Activated gamma-delta T cell treated with anti-CD3 and anti-CD28 coated beads, Interleukin-2, amount 50 U/mL, for 16 hours (primary cell): ENCODE measurements around the gene UBAP2.
"Not testable (repeated sequence)": the region's sequence is repeated elsewhere in the genome, so short reads cannot be mapped to it uniquely, and the experiment has no call there.

Source experiments
- DNase-seq: peaks from one replicate; pipeline ENCODE4 v3.0.0-alpha.2; 2020; ENCODE audit warnings: low read depth

UBAP2 gene

DNA sequence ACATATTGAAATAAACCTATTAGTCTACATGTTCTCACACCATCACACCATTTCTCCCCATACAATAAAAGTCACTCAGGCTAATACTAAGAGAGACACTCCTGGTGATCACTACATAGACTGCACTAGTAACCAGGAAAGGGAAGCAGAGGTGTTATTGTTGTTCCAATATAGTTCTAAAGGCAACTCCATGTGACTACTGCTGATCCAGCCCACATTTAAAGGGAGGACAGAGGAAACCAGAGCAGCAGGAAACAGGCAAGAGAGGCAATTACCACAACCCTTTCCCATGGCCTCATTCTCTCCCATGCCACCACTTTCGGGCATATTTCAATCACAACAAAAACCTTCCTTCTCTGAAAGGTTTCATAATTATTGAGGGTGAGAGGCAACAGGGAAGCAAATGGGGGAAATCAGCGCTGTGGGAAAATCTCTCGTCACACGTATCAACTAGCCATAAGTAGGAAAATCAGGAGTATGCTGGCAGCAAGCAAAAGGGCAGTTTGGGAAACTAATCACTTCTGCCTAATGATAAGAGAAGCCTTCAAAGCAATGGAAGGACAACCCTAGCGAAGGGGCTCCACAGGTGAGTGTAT is 1.8 kb downstream of the UBAP2 start:
- DNase-seq: no peak

DNA sequence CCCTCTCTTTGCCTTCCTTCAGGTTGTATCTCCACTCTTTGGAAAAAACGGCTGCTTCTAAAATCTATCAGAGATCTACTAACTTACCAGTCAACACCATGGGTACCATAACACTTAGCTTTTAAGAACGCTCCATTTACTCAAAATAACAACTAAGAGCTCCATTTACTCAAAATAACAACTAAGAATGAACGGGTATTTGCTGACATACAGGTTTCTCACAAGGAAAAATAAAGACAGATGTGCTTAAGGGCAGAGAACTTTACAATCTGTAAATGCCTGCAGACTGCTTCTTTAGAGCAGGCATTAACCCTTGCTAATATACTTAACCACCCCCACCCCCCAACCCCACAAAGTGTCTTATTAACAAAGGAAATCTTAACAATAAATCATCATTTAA is 2.8 kb downstream of the UBAP2 start:
- DNase-seq: no peak

DNA sequence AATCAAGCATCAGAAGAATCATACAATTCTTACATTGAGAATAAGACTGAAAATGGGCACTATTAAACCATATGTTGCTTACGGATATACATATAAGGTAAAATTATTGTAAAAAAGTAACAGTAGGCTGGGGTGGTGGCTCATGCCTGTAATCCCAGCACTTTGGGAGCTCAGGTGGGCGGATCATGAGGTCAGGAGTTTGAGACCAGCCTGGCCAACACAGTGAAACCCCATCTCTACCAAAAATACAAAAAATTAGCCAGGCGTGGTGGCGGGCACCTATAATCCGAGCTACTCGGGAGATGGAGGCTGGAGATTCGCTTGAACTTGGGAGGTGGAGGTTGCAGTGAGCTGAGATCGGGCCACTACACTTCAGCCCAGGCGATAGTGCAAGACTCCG is 6.6 kb downstream of the UBAP2 start:
- DNase-seq: not testable (repeated sequence)

DNA sequence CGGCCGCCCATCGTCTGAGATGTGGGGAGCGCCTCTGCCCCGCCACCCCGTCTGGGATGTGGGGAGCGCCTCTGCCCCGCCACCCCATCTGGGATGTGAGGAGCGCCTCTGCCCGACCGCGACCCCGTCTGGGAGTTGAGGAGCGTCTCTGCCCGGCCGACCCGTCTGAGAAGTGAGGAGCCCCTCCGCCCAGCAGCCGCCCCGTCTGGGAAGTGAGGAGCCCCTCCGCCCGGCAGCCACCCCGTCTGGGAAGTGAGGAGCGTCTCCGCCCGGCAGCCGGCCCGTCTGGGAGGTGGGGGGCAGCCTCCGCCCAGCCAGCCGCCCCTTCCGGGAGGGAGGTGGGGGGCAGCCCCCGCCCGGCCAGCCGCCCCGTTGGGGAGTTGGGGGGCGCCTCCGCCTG is 9.8 kb downstream of the UBAP2 start:
- not testable (repeated sequence) for DNase-seq

DNA sequence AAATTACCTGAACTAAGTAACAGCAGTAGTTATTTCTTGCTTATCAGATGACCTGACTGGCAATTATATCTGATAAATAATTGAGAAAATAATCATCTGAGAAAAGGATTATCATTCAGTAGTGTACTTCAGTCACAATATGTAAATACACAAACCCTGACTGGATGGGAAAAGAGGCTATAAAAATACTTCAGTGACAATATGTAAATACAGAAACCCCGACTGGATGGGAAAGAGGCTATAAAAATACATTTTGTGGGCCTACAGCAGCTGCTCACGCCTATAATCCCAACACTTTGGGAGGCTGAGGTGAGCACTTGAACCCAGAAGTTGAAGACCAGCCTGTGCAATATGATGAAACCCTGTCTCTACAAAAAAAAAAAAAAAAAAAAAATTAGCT is 11.1 kb downstream of the UBAP2 start:
- DNase-seq: no peak

DNA sequence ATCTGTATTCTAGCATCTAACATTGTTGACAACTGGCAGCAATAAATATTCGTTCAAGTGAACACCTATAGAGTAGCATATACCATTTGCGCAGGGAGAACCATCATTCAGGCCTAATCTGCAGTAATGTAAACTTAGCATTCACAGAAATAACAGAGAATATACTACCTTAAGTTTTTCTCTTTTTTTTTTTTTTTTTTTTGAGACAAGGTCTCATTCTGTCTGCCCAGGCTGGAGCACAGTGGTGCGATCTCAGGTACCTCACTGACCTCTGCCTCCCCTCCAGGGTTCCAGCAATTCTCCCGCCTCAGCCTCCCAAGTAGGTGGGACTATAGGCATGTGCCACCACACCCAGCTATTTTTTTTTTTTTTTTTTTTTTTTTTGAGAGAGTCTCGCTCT is 12.1 kb downstream of the UBAP2 start:
- DNase-seq: no peak

DNA sequence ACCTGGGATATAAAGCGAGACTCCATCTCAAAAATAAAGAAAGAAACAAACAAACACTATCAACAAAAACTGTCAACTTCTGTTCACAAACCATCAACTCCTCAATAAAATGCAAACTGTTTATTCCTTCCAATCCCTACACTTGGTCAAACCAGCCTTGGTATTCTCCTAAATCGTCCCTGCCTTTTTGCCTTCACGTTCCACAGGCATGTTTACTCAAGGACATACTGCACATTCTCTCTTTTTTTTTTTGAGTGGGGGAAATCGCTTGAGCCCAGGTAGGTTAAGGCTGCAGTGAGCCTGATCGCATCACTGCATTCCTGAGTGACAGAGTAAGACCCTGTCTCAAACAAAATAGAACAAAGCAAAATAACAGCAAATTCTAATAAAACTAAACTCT is 13.0 kb downstream of the UBAP2 start:
- DNase-seq: no peak

DNA sequence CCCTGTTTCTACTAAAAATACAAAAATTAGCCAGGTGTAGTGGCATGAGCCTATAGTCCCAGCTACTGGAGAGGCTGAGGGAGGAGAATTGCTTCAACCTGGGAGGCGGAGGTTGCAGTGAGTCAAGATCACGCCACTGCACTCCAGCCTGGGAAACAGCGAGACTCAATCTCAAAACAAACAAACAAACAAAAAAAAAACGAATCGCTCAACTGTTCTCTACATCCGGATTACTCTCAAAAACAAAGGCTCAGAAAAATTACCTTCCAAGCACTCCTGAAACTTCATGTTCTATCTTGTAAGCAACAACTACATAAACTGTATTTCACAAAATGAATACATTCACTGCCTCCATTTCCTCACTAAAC is 14.0 kb downstream of the UBAP2 start:
- DNase-seq: no peak

DNA sequence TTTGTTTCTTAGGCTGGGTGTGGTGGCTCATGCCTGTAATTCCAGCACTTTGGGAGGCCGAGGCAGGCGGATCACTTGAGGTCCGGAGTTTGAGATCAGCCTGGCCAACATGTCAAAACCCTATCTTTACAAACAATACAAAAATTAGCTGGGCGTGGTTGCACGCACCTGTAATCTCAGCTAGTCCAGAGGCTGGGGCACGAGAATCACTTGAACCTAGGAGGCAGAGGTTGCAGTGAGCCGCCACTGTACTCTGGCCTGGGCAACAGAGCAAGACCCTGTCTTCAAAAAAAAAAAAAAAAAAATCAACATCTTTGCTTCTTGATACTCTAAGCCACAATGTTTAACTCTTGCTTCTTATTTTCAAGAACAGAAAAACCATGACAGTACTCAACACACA is 16.1 kb downstream of the UBAP2 start:
- DNase-seq: no peak

DNA sequence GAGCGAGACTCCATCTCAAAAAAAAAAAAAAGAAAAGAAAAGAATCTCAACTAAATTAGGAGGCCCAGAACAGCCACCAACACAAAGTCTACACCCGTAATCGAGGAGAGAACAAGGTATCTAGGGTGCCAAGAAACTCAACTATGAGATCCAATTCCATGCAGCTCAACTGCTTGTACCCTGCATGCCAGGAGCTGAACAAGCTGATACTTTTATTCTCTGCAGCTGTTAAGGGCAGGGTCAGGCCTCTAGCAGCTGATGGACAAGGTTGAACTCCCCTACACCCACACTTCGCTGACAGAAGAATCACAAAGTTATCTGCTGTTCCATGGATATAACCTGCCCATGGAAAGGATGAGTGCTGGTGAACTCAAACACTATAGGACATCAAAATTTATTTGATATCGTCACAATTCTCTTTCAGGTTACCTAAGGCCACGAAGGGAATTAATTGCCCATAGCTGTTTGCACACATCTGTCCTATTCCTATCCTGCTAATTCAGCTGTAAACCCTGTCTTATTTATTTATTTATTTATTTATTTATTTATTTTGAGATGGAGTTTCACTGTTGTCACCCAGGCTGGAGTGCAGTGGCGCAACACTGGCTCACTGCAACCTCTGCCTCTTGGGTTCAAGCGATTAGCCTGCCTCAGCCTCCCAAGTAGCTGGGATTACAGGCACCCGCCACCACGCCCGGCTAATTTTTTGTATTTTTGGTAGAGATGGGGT is 20.7 kb downstream of the UBAP2 start:
- DNase-seq: no peak

DNA sequence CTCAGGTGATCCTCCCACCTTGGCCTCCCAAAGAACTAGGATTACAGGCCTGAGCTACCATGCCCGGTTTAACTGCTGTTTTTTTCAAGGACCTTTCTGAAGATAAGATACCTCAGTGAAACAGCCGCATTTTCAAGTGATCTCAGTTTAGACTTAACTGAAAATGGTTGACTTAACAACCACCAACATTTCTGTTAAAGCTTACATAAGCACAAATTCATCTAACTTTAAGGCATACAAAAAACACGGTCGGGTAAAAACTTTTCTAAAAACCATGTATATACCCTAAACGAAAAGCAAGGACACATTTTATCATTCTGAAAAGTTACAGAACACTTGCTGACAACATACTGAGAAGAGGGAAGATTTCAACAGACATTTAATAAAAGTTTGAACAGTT is 22.9 kb downstream of the UBAP2 start:
- DNase-seq: no peak

DNA sequence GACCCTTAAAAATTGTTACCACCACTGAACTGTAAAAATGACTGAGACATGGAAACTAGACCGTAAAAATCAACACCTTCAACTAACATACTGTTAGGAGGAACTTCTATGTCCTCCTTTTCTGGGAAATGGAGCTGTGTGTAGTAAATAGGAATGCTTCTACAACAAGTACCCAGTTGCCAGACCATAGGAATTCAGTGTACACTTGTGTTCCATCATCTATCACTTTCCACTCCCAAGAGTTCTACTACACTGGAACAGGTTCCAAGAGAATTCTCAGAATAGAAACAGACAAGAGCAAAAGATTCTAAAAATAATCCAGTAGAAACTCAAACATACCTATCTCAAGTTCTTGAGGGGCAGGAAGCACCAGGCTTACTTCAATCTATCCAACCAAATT is 23.6 kb downstream of the UBAP2 start:
- no peak for DNase-seq

DNA sequence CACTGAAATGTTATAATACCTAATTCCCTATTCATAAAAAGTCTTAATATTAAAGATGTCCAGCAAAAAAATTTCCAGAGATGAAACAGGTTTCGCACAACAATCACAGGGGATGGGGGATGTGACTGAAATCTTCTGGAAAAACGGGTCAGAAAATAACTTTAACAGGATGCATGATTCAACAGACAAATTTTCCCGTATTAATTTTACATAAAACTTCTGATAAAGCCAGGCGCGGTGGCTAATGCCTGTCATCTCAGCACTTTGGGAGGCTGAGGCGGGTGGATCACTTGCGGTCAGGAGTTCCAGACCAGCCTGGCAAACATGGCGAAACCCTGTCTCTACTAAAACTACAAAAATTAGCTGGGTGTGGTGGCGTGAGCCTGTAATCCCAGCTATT is 24.2 kb downstream of the UBAP2 start:
- not testable (repeated sequence) for DNase-seq

DNA sequence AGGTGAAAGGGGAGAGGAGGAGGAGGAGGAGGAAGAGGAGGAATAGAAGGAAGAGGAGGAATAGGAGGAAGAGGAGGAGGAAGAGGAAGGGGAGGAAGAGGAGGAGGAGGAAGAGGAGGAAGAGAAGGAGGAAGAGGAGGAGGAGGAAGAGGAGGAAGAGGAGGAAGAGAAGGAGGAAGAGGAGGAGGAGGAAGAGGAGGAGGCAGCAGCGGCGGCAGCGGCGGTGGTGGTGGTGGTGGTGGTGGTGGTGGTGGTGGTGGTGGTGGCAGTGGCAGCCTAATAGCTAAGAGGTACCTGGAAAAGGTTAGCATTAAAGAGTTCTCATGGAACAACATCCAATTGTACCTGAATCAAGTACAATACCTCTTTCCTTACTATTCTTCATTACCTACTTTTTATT is 32.5 kb downstream of the UBAP2 start:
- DNase-seq: no peak

DNA sequence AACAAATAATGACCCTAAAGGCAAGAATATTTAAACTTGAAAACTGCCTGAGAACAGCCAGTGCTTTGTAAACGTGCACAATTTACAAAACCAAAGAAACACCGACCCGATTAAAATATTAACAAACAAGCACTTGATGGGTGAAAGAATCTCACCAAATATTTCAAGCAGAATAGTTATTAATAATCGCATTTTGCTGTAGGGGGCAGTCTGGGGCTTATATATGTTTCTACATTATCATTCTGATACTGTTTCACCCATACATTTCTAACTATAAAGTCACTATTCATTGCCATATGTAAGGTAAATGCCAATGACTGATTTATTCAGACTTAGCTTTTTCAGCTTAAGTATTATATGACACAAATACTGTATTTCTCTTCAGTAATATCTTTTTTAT is 37.7 kb downstream of the UBAP2 start:
- DNase-seq: no peak

DNA sequence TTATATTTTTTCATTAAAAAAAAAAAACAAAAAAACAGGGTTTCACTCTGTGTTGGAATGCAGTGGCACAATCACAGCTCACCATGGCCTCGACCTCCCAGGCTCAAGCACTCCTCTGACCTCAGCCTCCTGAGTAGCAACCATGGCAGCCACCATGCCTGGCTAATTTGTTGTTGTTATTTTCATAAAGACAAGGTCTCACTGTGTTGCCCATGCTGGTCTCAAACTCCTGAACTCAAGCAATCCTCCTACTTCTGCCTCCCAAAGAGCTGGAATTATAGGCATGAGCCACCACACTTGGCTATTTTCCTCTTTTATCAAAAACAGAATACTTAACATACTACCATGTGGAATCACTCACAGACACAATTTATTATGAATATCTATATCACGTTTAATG is 46.7 kb downstream of the UBAP2 start:
- DNase-seq: no peak

DNA sequence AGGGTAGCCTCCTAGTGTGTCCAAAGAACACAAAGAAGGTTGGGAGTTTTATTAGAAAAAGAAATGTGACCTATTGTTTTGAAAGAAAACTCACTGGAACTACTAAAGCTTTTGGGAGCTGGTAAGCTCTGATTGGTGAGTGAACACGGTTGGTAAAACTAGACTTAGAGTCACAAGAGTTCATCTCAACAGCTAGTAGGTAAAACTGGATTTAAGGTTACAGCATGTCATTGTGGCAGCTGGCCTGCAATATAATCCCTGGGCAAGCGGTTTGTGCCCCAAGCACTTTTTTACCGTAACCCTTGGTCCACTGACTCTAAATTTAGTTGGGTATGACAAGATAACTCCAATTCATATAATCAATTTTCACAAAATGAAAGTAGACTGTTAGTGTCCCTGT is 47.4 kb downstream of the UBAP2 start:
- no peak for DNase-seq

DNA sequence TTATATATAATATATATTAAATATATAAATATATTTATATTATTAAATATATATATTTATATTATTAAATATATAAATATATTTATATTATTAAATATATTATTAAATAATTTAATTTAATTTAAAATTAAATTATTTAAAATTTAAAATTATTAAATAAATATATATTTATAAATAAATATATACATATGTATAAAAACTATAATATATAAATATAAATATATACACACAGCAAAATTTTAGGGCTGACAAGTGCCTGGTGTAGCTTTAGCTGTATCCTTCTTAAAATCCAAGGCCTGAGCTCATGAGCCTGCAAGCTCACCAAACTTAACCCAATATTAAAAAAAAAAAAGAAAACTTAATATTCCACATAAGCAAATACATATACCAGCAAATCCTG is 53.2 kb downstream of the UBAP2 start:
- no peak for DNase-seq

DNA sequence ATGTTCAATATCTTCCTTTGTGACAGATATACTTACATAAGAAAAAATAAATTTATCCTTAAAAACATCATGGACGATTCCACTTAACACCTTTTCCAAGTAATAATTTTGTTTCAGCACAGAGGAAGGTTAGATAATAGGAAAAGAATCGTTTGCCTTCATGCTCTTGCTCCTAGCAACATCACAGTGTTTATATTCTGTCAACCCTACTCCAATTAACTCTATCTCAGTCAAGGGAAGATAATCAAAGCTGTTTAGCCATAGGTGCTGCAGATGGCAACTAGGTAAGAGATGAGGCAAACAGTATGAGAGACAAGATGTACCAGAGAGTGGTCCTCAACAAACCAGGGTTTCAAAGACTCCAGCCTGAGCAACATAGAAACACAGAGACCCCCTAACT is 55.6 kb downstream of the UBAP2 start:
- DNase-seq: no peak

DNA sequence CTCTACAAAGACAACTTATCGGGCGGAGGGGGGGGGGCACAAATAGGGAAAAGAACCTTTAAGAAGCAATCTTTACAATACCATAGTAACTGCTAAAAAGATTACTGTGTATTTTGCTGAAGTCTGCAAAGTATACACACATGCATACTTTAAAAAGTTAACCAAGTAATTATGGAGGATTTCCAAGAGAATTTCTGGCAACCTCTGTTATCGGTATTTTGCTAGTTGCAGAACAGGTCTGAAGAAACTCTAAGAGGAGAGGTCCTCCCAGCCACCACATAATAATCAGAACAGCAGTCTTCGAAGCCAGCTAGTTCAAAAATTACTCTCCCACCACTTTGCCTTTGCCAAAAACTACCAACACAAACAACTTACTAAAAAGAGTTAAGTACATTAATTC is 56.1 kb downstream of the UBAP2 start:
- no peak for DNase-seq

DNA sequence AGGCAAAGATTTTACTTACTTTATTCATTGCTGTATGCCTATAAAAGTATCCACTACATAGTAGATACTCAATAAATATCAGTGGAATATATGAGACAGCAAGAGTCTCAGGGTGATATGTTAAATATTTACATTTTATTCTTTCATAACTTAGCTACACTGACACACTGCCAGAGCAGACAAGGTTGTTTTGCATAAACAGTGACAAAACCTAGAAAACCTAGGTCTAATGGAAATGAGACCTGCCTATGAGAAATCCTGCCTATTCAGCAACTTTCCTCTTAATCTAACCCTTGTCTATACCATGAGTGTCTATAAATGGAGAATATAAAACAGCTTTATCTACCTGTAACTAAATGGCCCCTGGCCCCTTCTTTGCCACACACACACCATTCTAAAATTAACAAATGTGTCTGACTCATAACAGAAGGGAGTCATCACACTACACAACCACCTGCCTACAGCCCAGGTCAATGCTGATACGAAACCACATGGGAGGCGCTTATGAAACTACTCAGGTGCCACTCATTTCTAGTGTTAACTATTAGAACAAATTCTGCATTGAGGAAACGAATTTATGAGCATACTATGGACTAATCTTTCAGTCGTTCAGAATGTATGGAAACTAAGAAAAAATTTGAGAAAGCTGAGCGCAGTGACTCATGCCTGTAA is 60.3 kb downstream of the UBAP2 start:
- no peak for DNase-seq

DNA sequence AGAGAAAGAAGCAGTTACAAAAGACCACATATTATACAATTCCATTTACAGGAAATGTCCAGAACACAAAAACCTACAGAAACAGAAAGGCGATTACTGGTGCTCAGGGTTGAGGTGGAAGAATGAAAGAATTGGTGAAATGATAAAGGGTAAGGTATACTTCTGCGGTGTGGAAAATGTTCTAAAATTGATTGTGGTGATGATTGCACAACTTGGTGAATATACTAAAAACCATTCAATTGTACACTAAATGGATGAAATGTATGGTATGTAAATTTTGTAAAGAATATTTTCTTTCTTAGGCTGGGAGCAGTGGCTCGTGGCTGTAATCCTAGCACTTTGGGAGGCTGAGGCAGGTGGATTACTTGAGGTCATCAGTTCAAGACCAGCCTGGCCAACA is 72.3 kb downstream of the UBAP2 start:
- no peak for DNase-seq

DNA sequence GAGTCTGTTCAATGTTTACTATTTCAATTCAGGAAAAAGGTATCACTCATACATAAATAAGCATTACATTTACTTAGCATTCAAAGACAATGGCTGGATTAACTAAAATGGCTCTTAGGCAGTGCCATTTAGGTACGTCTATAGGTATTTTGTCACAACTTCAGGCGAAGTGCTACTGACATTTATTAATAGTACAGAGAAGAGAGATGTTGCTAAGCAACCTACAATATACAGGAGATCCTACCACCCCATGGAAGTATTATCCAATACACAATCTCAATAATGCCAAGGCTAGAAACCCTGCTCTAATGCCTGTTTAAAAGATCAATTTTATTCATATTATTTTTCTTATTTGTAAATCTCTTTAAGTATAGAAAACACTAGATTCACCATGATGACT is 76.0 kb downstream of the UBAP2 start:
- DNase-seq: no peak
